ENCODE results near the gene PPP2R2C.

- TF ChIP-seq CTCF (IDR thresholded peaks at IDR 0.05; ENCODE audit: poor library complexity, severe bottlenecking) (no peak), MXI1 (conservative IDR thresholded peaks at IDR 0.05; ENCODE audit: poor library complexity, severe bottlenecking) (no peak), EP300 (conservative IDR thresholded peaks at IDR 0.05; ENCODE audit: poor library complexity, severe bottlenecking) (no peak), TAF1 (IDR thresholded peaks at IDR 0.05; ENCODE audit: low read depth) (no peak), EZH2 (IDR thresholded peaks at IDR 0.05; ENCODE audit: borderline replicate concordance, insufficient read depth, low read length, poor library complexity, severe bottlenecking) (no peak), POLR2AphosphoS5 (IDR thresholded peaks at IDR 0.05) (no peak)
Observed at GRCh38 chr4:6392407-6392806, 80.0 kb downstream of the PPP2R2C start.
